Type B pancreatic cell (in vitro differentiated cells): ENCODE measurements around the gene RNF145. TPM values are rescaled to one million over a fixed set of nuclear protein-coding genes. Genes with fewer than 3 reads are reported as not detected.
A peak's percentile ranks its signal among the peaks of the same experiment; 100 is the strongest.

Experiments used
- DNase-seq: peaks from one replicate; pipeline ENCODE4 v3.0.0; 2021; ENCODE audit warnings: mixed read lengths; ENCODE audit not compliant: unreplicated experiment; ENCODE audit errors: extremely low spot score
- H3K27ac Mint-ChIP-seq: 2 replicates; pipeline ENCODE4 v1.8.0; 2021; ENCODE audit warnings: mild to moderate bottlenecking, mixed read lengths
- H3K27me3 Mint-ChIP-seq: 2 replicates; pipeline ENCODE4 v1.8.0; 2021; ENCODE audit warnings: mixed read lengths
- H3K36me3 Mint-ChIP-seq: 2 replicates; pipeline ENCODE4 v1.8.0; 2021; ENCODE audit warnings: mixed read lengths
- H3K4me1 Mint-ChIP-seq: one replicate; pipeline ENCODE4 v1.8.0; 2021; ENCODE audit warnings: mixed read lengths; ENCODE audit not compliant: unreplicated experiment
- H3K4me3 Mint-ChIP-seq: 2 replicates; pipeline ENCODE4 v1.8.0; 2021; ENCODE audit warnings: mild to moderate bottlenecking, mixed read lengths
- H3K9me3 Mint-ChIP-seq: 2 replicates; pipeline ENCODE4 v1.8.0; 2021; ENCODE audit warnings: mixed read lengths
- CTCF ChIP-seq: fragments of 200-600 bp; sonication (generic); conservative IDR thresholded peaks from 2 replicates; pipeline ENCODE4 v1.5.0; 2021; ENCODE audit warnings: antibody characterized with exemption, mild to moderate bottlenecking
- total RNA-seq: library from RNA; stranded (reverse); gene quantifications from 2 replicates; pipeline ENCODE4 v1.2.1, GENCODE V29; 2021; ENCODE audit warnings: low replicate concordance

RNF145 gene
- total RNA-seq, 1 donor from 2014 or later = 66.4 TPM

GRCh38 chr5:159206368-159206767 is 3.0 kb downstream of the RNF145 start:
- no peak for DNase-seq
- no peak for TF ChIP-seq CTCF
- H3K27ac Mint-ChIP-seq = peak overlapping the region; percentile 96
- no peaks in the 10 kb centered on the region for H3K9me3 Mint-ChIP-seq
- H3K36me3 Mint-ChIP-seq = peaks cover 8% of the 10 kb centered on the region
- peak overlapping the region; percentile 99 for H3K4me3 Mint-ChIP-seq
- H3K27me3 Mint-ChIP-seq = no peaks in the 10 kb centered on the region
- peaks cover 47% of the 10 kb centered on the region for H3K4me1 Mint-ChIP-seq

GRCh38 chr5:159203351-159203750 is 6.0 kb downstream of the RNF145 start:
- no peak for DNase-seq
- no peak overlapping the region for H3K27ac Mint-ChIP-seq
- no peaks in the 10 kb centered on the region for H3K27me3 Mint-ChIP-seq
- H3K4me1 Mint-ChIP-seq = peaks cover 34% of the 10 kb centered on the region
- no peak overlapping the region for H3K4me3 Mint-ChIP-seq
- no peaks in the 10 kb centered on the region for H3K9me3 Mint-ChIP-seq
- TF ChIP-seq CTCF = no peak
- H3K36me3 Mint-ChIP-seq = peaks cover 10% of the 10 kb centered on the region

DNA sequence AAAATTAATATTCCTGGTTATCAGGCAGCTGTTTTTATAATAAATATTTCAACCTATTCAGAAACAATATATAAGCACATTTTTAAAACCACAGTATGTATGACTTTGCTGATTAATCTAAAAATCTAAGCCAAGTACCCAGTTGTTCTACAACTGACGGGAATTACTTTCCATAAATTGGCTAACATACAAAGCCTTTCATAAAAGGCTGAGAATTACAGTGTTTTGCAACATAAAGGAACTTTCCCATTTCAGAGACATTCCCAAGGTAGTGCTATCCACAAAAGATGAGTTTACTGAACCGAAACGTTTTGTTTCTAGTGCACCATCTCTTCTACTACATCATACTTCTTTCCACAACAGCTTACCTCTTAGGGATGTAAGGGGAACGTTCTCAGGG is 7.2 kb downstream of the RNF145 start:
- no peak overlapping the region for H3K4me3 Mint-ChIP-seq
- no peaks in the 10 kb centered on the region for H3K27me3 Mint-ChIP-seq
- H3K36me3 Mint-ChIP-seq = peaks cover 16% of the 10 kb centered on the region
- no peak for DNase-seq
- no peak overlapping the region for H3K27ac Mint-ChIP-seq
- H3K4me1 Mint-ChIP-seq = peaks cover 30% of the 10 kb centered on the region
- H3K9me3 Mint-ChIP-seq = no peaks in the 10 kb centered on the region
- no peak for TF ChIP-seq CTCF

DNA sequence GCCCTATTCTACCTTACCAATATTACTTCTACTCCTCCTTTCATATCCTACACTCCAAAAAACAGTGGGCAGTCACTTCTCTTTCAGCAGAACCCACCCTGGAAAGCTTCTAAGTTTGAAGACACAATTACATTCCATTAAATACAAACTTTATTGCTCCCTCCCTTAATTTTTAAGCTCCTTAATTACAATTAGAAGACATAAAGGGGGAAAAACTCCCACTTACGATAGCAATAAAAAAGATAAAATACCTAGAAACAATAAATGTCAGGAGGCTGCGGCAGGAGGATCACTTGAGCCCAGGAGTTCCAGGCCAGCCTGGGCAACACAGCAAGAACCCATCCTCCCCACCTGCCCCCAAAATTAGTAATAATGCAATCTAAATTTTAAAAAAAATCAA is 9.6 kb downstream of the RNF145 start:
- no peak for DNase-seq
- Mint-ChIP-seq H3K27me3 (no peaks in the 10 kb centered on the region), H3K9me3 (no peaks in the 10 kb centered on the region), H3K4me1 (peaks cover 10% of the 10 kb centered on the region), H3K4me3 (no peak overlapping the region), H3K27ac (no peak overlapping the region), H3K36me3 (peaks cover 38% of the 10 kb centered on the region)
- TF ChIP-seq CTCF = no peak

DNA sequence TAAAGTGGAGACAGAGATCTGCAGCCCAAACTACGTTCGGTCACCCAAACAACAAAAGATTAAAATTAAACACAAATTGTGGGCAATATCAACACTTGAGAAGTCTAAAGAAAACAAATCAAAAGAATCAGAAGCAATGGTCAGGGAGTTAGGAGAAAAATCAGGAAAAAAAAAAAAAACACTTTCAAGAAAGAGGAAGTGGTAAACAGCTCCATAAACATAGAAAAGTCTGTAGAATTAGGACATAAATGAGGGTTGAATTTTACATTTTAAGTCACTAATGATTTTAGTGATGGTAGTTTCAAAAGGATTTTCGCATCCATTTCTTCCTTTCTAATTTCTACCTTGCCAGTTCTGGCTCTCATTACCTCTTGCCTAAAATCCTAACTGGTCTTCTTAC is 10.1 kb downstream of the RNF145 start:
- TF ChIP-seq CTCF = no peak
- H3K27me3 Mint-ChIP-seq = no peaks in the 10 kb centered on the region
- no peak overlapping the region for H3K27ac Mint-ChIP-seq
- H3K36me3 Mint-ChIP-seq = peaks cover 38% of the 10 kb centered on the region
- H3K4me1 Mint-ChIP-seq = peaks cover 9% of the 10 kb centered on the region
- no peak overlapping the region for H3K4me3 Mint-ChIP-seq
- H3K9me3 Mint-ChIP-seq = no peaks in the 10 kb centered on the region
- DNase-seq = no peak
